GM12878 (cell line): Measurements from ENCODE around the gene CORO1C.

ENCODE experiments used
- CTCF ChIP-seq, 3 experiments: IDR thresholded peaks in 2 of 3; conservative IDR thresholded peaks in 1 of 3; 2 replicates each; pipeline ENCODE4 v1.5.1; 2011; ENCODE audit warnings: low read depth in 3 of 3, low read length in 3 of 3, mild to moderate bottlenecking in 3 of 3, control low read depth in 2 of 3, moderate library complexity in 2 of 3, inconsistent platforms in 1 of 3, mixed read lengths in 1 of 3; ENCODE audit not compliant: control insufficient read depth in 2 of 3, insufficient read depth in 1 of 3; ENCODE audit errors: extremely low read depth in 1 of 3
- EP300 ChIP-seq, 2 experiments: fragments of 150-350 bp in 1 of 2; IDR thresholded peaks; 2 replicates each; pipeline ENCODE4 v1.6.1; 2011 to 2012; ENCODE audit warnings: low read depth in 2 of 2, low read length in 2 of 2, borderline replicate concordance in 1 of 2, improper control_type of control experiment in 1 of 2, inconsistent platforms in 1 of 2; ENCODE audit not compliant: control insufficient read depth in 1 of 2
- ESRRA ChIP-seq: IDR thresholded peaks from 2 replicates; pipeline ENCODE4 v1.6.1; 2012; ENCODE audit warnings: mild to moderate bottlenecking, low read length, improper control_type of control experiment
- NRF1 ChIP-seq: conservative IDR thresholded peaks from 2 replicates; pipeline ENCODE4 v1.6.1; 2011; ENCODE audit warnings: mild to moderate bottlenecking, low read depth, low read length, improper control_type of control experiment
- TF ChIP-seq, protein P1 (sequence below): IDR thresholded peaks from 2 replicates; pipeline ENCODE4 v1.6.1; 2011; ENCODE audit warnings: mild to moderate bottlenecking, low read depth, low read length, moderate library complexity; ENCODE audit not compliant: insufficient replicate concordance

DNA sequence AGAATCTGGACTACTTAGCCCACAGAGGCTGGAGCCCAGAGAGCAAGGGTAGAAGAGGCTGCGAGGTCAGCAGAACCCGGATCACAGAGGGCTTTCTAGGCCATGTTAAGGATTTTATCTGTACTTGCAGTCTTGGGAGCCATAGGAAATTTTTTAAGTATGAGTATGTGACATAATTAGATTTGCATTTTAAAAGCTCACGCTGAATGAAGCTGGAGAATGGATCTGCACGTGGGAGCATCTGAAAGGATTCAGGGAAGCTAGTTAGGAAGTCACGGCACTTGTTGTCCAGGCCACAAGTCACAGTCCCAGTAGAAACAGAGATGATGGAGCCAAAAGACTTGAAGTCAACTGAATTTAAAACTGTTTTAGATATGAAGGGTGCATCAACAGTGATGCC lies 14.1 kb downstream of the CORO1C start:
- TF ChIP-seq ESRRA (no peak), EP300 (IDR thresholded peaks at IDR 0.05; ENCODE audit: borderline replicate concordance in 1 of 2, control insufficient read depth in 1 of 2, low read depth in 2 of 2, low read length in 2 of 2) (no peak), CTCF (IDR thresholded peaks at IDR 0.05 in 2 of 3, conservative IDR thresholded peaks at IDR 0.05 in 1 of 3; ENCODE audit: control insufficient read depth in 2 of 3, extremely low read depth in 1 of 3, insufficient read depth in 1 of 3, low read depth in 3 of 3, low read length in 3 of 3) (no peak), NRF1 (no peak)
- TF ChIP-seq, protein P1, sequence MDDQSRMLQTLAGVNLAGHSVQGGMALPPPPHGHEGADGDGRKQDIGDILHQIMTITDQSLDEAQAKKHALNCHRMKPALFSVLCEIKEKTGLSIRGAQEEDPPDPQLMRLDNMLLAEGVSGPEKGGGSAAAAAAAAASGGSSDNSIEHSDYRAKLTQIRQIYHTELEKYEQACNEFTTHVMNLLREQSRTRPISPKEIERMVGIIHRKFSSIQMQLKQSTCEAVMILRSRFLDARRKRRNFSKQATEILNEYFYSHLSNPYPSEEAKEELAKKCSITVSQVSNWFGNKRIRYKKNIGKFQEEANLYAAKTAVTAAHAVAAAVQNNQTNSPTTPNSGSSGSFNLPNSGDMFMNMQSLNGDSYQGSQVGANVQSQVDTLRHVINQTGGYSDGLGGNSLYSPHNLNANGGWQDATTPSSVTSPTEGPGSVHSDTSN = no peak
